B cell (primary cell): ENCODE results near the gene PRKN. TPM values are rescaled to one million over a fixed set of nuclear protein-coding genes. Genes with fewer than 3 reads are reported as not detected.

Experiments
- ATAC-seq: fragments of 200-7000 bp; cut with Tn5 transposase; one replicate; pipeline ENCODE4 v1.10.0; 2021; ENCODE audit warnings: low read depth, mild to moderate bottlenecking, moderate number of reproducible peaks, moderate library complexity
- CTCF ChIA-PET: fragments of 350-600 bp; sonication (Branson Sonifier 250); formaldehyde crosslinking; loops from one replicate; lab custom pipeline; 2021; ENCODE audit warnings: antibody characterized with exemption, inconsistent platforms; lab: Charles Lee
- POLR2A ChIA-PET: fragments of 350-600 bp; sonication (Branson Sonifier 250); formaldehyde crosslinking; loops from one replicate; lab custom pipeline; 2021; ENCODE audit warnings: antibody characterized with exemption; lab: Charles Lee
- DNase-seq: peaks from one replicate; pipeline ENCODE4 v3.0.0; 2013
- H2AFZ ChIP-seq: 2 replicates; pipeline ENCODE4 v1.6.1; 2012; ENCODE audit warnings: mild to moderate bottlenecking, low read depth, low read length; ENCODE audit not compliant: insufficient read depth, poor library complexity, severe bottlenecking
- H3K27ac ChIP-seq, 2 donors: 1 replicate in 1 of 2; 2 replicates in 1 of 2; pipeline ENCODE4 v1.5.1; 2012 to 2013; ENCODE audit warnings: low read length in 2 of 2, mild to moderate bottlenecking in 2 of 2, moderate library complexity in 1 of 2
- H3K27me3 ChIP-seq, 4 experiments: fragments of 200-600 bp in 1 of 4; sonication (generic) in 1 of 4; replicated peaks in 1 of 4; 1 replicate in 2 of 4; 2 replicates in 2 of 4; pipeline versions ENCODE4 v1.6.1 to v1.7.0; 2013 to 2016; ENCODE audit warnings: low read length in 3 of 4, mild to moderate bottlenecking in 2 of 4, mixed read lengths in 1 of 4, moderate library complexity in 1 of 4; ENCODE audit not compliant: insufficient read depth in 4 of 4, control insufficient read depth in 3 of 4; ENCODE audit errors: control extremely low read depth in 1 of 4
- H3K36me3 ChIP-seq, 2 experiments: replicated peaks in 1 of 2; 1 replicate in 1 of 2; 2 replicates in 1 of 2; pipeline versions ENCODE4 v1.6.1 to v1.7.1; 2013; ENCODE audit warnings: low read length in 1 of 2; ENCODE audit not compliant: insufficient read depth in 2 of 2, control insufficient read depth in 1 of 2; ENCODE audit errors: control extremely low read depth in 1 of 2, extremely low read depth in 1 of 2
- H3K4me1 ChIP-seq, 2 donors: fragments of 200-600 bp in 1 of 2; sonication (generic) in 1 of 2; 1 replicate in 1 of 2; 2 replicates in 1 of 2; pipeline versions ENCODE4 v1.5.1 to v1.6.1; 2013 to 2017; ENCODE audit warnings: low read length in 2 of 2; ENCODE audit not compliant: control insufficient read depth in 2 of 2, insufficient read depth in 2 of 2
- H3K4me2 ChIP-seq: replicated peaks from 2 replicates; pipeline ENCODE3; 2012; ENCODE audit warnings: mild to moderate bottlenecking, low read depth, low read length; ENCODE audit not compliant: poor library complexity, severe bottlenecking
- H3K4me3 ChIP-seq, 5 experiments: fragments of 200-600 bp in 1 of 5; sonication (generic) in 1 of 5; 1 replicate in 3 of 5; 2 replicates in 2 of 5; pipeline versions ENCODE4 v1.5.1 to v1.7.0; 2011 to 2016; ENCODE audit warnings: low read length in 4 of 5, mild to moderate bottlenecking in 4 of 5, low read depth in 2 of 5, control low read depth in 1 of 5, moderate library complexity in 1 of 5; ENCODE audit not compliant: insufficient read depth in 1 of 5; ENCODE audit errors: control extremely low read depth in 1 of 5, extremely low read depth in 1 of 5
- H3K79me2 ChIP-seq: fragments of 200-600 bp; sonication (generic); one replicate; pipeline ENCODE4 v1.6.0; 2016; ENCODE audit warnings: low read length; ENCODE audit not compliant: control insufficient read depth, insufficient read depth
- H3K9ac ChIP-seq: fragments of 200-600 bp; sonication (generic); 2 replicates; pipeline ENCODE4 v1.6.1; 2017; ENCODE audit warnings: mild to moderate bottlenecking, low read length, moderate library complexity
- H3K9me3 ChIP-seq, 3 donors: one replicate each; pipeline versions ENCODE4 v1.6.1 to v1.7.1; 2013; ENCODE audit warnings: low read length in 2 of 3; ENCODE audit not compliant: control insufficient read depth in 2 of 3, insufficient read depth in 1 of 3; ENCODE audit errors: control extremely low read depth in 1 of 3
- H4K20me1 ChIP-seq: 2 replicates; pipeline ENCODE4 v1.6.0; 2012; ENCODE audit warnings: mild to moderate bottlenecking, low read length; ENCODE audit not compliant: insufficient read depth, control insufficient read depth, poor library complexity, severe bottlenecking
- H3K27ac Mint-ChIP-seq: one replicate; pipeline ENCODE4 v1.8.0; 2021; ENCODE audit warnings: mixed read lengths
- H3K27me3 Mint-ChIP-seq: one replicate; pipeline ENCODE4 v1.8.0; 2021; ENCODE audit warnings: mixed read lengths
- H3K4me1 Mint-ChIP-seq: one replicate; pipeline ENCODE4 v1.8.0; 2021; ENCODE audit warnings: mixed read lengths
- H3K4me3 Mint-ChIP-seq: one replicate; pipeline ENCODE4 v1.8.0; 2021; ENCODE audit warnings: mixed read lengths
- H3K9me3 Mint-ChIP-seq: one replicate; pipeline ENCODE4 v1.8.0; 2022; ENCODE audit warnings: mixed read lengths; ENCODE audit not compliant: insufficient read depth
- EZH2 ChIP-seq: IDR thresholded peaks from 2 replicates; pipeline ENCODE4 v1.6.1; 2012; ENCODE audit warnings: borderline replicate concordance, low read depth, mild to moderate bottlenecking, moderate library complexity, low read length; ENCODE audit not compliant: insufficient read depth, poor library complexity, severe bottlenecking
- WGBS: methylation state at CpG from one replicate; pipeline ENCODE4 v1.1.5; 2013; ENCODE audit warnings: missing lambda C conversion rate; ENCODE audit not compliant: insufficient coverage; 5-methylcytosine and 5-hydroxymethylcytosine counted together
- intact Hi-C: fragments of 100-400 bp; cut with micrococcal nuclease; formaldehyde crosslinking; loops from one replicate; pipeline ENCODE4 v1.10.0; 2022
- polyA plus RNA-seq: library from polyadenylated mRNA; depleted of rRNA; stranded (reverse); fragments of >200 nt; gene quantifications from 2 replicates; pipeline ENCODE4 v1.2.3, GENCODE V29; 2012
- total RNA-seq, 2 donors: library from RNA; stranded (reverse); fragments of 120-200 nt in 1 of 2; gene quantifications; 1 replicate in 1 of 2; 2 replicates in 1 of 2; pipeline versions ENCODE4 v1.2.3 to v1.2.4, GENCODE V29; 2013 to 2022
- TF ChIP-seq, protein P1 (sequence below): fragments of 200-600 bp; IDR thresholded peaks from one replicate; pipeline ENCODE4 v1.8.0; 2022; ENCODE audit warnings: antibody characterized with exemption, mild to moderate bottlenecking

PRKN gene
- total and polyA plus RNA-seq, 2 donors (not counting 1 experiment from before 2014, with no cell fraction given), result 1.6 to 6.2 TPM

DNA sequence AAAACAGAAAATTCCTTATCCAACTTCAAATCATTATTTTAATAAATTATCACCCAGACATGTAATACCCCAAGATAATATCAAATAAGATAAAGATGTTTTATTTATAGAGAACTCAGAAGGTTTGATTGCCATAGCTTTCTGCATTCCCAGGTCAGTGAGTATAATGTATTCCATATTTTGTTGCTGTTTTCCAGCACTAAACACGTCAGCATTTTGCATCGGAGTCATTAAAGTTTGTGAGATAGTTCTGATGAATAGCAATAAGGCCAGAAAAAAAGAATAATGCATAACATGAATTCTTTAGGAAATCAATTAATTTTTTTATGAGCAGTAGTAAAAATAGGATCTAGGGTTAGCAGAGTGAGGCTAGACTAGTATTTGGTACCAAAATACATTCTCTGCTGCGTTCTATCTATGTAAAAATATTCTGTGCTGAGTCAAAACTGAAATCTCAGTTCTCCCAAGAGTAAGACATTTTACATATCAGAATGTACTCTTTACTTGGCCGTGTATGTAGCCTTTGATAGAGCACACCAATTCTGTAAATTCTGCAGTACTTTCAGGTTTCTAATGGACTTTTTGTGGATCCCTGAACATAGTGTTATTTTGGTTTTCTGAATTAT is 1183.8 kb downstream of the PRKN start:
- ChIA-PET POLR2A (no interaction called here), CTCF (no interaction called here)
- H3K9ac ChIP-seq, result no peak overlapping the region
- H3K9me3 ChIP-seq, result no peaks in the 10 kb centered on the region
- DNase-seq, result no peak
- Mint-ChIP-seq H3K27me3 (no peaks in the 10 kb centered on the region), H3K9me3 (no peaks in the 10 kb centered on the region), H3K4me1 (no peaks in the 10 kb centered on the region), H3K27ac (no peak overlapping the region), H3K4me3 (no peak overlapping the region)
- 83% methylated on average over 1 of the region's 4 CpGs for WGBS
- H3K79me2 ChIP-seq, result no peaks in the 10 kb centered on the region
- no peak for TF ChIP-seq EZH2
- TF ChIP-seq, protein P1, sequence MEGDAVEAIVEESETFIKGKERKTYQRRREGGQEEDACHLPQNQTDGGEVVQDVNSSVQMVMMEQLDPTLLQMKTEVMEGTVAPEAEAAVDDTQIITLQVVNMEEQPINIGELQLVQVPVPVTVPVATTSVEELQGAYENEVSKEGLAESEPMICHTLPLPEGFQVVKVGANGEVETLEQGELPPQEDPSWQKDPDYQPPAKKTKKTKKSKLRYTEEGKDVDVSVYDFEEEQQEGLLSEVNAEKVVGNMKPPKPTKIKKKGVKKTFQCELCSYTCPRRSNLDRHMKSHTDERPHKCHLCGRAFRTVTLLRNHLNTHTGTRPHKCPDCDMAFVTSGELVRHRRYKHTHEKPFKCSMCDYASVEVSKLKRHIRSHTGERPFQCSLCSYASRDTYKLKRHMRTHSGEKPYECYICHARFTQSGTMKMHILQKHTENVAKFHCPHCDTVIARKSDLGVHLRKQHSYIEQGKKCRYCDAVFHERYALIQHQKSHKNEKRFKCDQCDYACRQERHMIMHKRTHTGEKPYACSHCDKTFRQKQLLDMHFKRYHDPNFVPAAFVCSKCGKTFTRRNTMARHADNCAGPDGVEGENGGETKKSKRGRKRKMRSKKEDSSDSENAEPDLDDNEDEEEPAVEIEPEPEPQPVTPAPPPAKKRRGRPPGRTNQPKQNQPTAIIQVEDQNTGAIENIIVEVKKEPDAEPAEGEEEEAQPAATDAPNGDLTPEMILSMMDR, result no peak
- intact Hi-C loops, result no loop called here
- no peaks in the 10 kb centered on the region for H3K4me1 ChIP-seq
- H3K36me3 ChIP-seq, result no peaks in the 10 kb centered on the region
- no peak overlapping the region for H3K27ac ChIP-seq
- no peak overlapping the region for H3K4me2 ChIP-seq
- no peaks in the 10 kb centered on the region for H3K27me3 ChIP-seq
- no peak overlapping the region for H3K4me3 ChIP-seq
- no peak for ATAC-seq
- H4K20me1 ChIP-seq, result no peaks in the 10 kb centered on the region
- H2AFZ ChIP-seq, result no peak overlapping the region

DNA sequence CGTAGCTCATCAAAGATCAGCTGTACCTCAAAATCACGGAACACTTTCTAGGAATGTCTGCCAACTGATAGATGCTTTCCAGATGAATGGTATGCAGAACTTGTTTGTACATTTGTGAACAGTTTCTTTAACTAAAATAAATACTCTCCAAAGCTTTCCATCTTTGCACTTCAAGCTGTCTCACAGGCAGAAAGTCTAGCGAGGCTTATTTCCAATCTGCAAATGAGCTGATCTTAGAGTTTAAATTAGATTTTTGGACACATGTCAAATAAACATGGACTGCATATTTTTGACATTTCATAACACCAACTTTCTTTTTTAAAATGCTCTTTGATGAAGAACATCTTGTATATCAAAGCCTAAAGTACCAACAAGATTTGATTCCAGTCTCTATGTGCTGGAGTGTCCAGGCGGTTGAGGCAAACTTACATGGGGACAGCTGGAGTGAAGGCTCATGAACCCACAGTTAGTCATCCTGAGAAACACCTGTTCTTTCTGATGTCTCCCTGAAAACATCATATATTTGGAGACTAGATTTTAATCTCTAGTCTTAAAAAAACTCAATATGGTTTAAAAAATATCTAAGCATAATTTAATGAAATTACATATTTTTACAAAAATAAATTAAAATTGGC is 1185.1 kb downstream of the PRKN start:
- H3K4me3 ChIP-seq, result no peak overlapping the region
- no peaks in the 10 kb centered on the region for H3K4me1 ChIP-seq
- H3K27ac ChIP-seq, result no peak overlapping the region
- no peaks in the 10 kb centered on the region for H3K9me3 ChIP-seq
- intact Hi-C loops, result no loop called here
- no peak overlapping the region for H3K4me2 ChIP-seq
- ChIA-PET CTCF (no interaction called here), POLR2A (no interaction called here)
- Mint-ChIP-seq H3K4me1 (no peaks in the 10 kb centered on the region), H3K27me3 (no peaks in the 10 kb centered on the region), H3K9me3 (no peaks in the 10 kb centered on the region), H3K4me3 (no peak overlapping the region), H3K27ac (no peak overlapping the region)
- no peaks in the 10 kb centered on the region for H4K20me1 ChIP-seq
- ATAC-seq, result no peak
- no CpG with 5 or more reads among the region's 4 CpGs for WGBS
- H3K9ac ChIP-seq, result no peak overlapping the region
- DNase-seq, result no peak
- H3K27me3 ChIP-seq, result no peaks in the 10 kb centered on the region
- no peaks in the 10 kb centered on the region for H3K36me3 ChIP-seq
- TF ChIP-seq, protein P1, result no peak
- no peak for TF ChIP-seq EZH2
- no peaks in the 10 kb centered on the region for H3K79me2 ChIP-seq
- H2AFZ ChIP-seq, result no peak overlapping the region
